K562 (cell line): ENCODE results near the gene RHOC. TPM values are rescaled to one million over a fixed set of nuclear protein-coding genes. Genes with fewer than 3 reads are reported as not detected.

Experiments used
- ARID4B ChIP-seq: sonication (generic); formaldehyde crosslinking; IDR thresholded peaks from 2 replicates; pipeline ENCODE4 v1.8.0; 2022; ENCODE audit warnings: mild to moderate bottlenecking, missing genetic modification reagents
- CBFA2T2 ChIP-seq: fragments of 450-650 bp; conservative IDR thresholded peaks from 2 replicates; pipeline ENCODE4 v1.6.1; 2017; ENCODE audit warnings: mild to moderate bottlenecking
- CEBPG ChIP-seq, 3 experiments: fragments of 200-800 bp in 1 of 3; sonication (Bioruptor generic) in 1 of 3; sonication (generic) in 1 of 3; formaldehyde crosslinking in 1 of 3; IDR thresholded peaks in 2 of 3; conservative IDR thresholded peaks in 1 of 3; 2 replicates each; pipeline versions ENCODE4 v1.6.1 to v1.8.0; 2016 to 2022; ENCODE audit warnings: missing compliant biosample characterization in 2 of 3, missing genetic modification characterization in 2 of 3, mild to moderate bottlenecking in 1 of 3, missing genetic modification reagents in 1 of 3
- CHD1 ChIP-seq: fragments of 200-600 bp; sonication (generic); IDR thresholded peaks from one replicate; pipeline ENCODE4 v1.6.1; 2012; ENCODE audit warnings: mild to moderate bottlenecking, moderate library complexity, low read length, inconsistent platforms
- CREM ChIP-seq: IDR thresholded peaks from 2 replicates; pipeline ENCODE4 v1.6.1; 2014; ENCODE audit warnings: antibody characterized with exemption, low read depth
- GTF2F1 ChIP-seq: IDR thresholded peaks from 2 replicates; pipeline ENCODE4 v1.6.1; 2011; ENCODE audit warnings: low read depth, low read length, improper control_type of control experiment
- HINFP ChIP-seq: fragments of 450-650 bp; conservative IDR thresholded peaks from 2 replicates; pipeline ENCODE4 v1.6.1; 2016; ENCODE audit warnings: missing genetic modification characterization, low read depth, mild to moderate bottlenecking, control low read depth, missing compliant biosample characterization
- IFI16 ChIP-seq: fragments of 250-450 bp; sonication (Bioruptor Pico); IDR thresholded peaks from 2 replicates; pipeline ENCODE4 v2.1.2; 2022; ENCODE audit warnings: mild to moderate bottlenecking, inconsistent platforms
- NR0B1 ChIP-seq: fragments of 450-650 bp; IDR thresholded peaks from one replicate; pipeline ENCODE4 v1.6.1; 2018; ENCODE audit warnings: mild to moderate bottlenecking, moderate library complexity; ENCODE audit not compliant: partially characterized antibody
- SMAD3 ChIP-seq: fragments of 450-650 bp; formaldehyde crosslinking; conservative IDR thresholded peaks from 2 replicates; pipeline ENCODE4 v1.4.0; 2020; ENCODE audit warnings: mild to moderate bottlenecking
- SMC3 ChIP-seq: conservative IDR thresholded peaks from 2 replicates; pipeline ENCODE4 v1.6.1; 2011; ENCODE audit warnings: low read depth, low read length, improper control_type of control experiment; ENCODE audit not compliant: insufficient read depth
- STAT5A ChIP-seq: IDR thresholded peaks from 2 replicates; pipeline ENCODE4 v1.6.1; 2012; ENCODE audit warnings: low read length, inconsistent platforms, borderline replicate concordance
- TAL1 ChIP-seq: fragments of 450-650 bp; IDR thresholded peaks from 2 replicates; pipeline ENCODE4 v1.6.1; 2016; ENCODE audit warnings: mild to moderate bottlenecking
- TBP ChIP-seq: optimal IDR thresholded peaks from 2 replicates; pipeline ENCODE3; 2011; ENCODE audit warnings: low read depth, low read length, improper control_type of control experiment
- TCF3 ChIP-seq: sonication (generic); formaldehyde crosslinking; IDR thresholded peaks from 2 replicates; pipeline ENCODE4 v1.4.0; 2020; ENCODE audit warnings: mild to moderate bottlenecking, missing genetic modification reagents
- TCF7 ChIP-seq: sonication (generic); IDR thresholded peaks from 2 replicates; pipeline ENCODE4 v1.6.1; 2016; ENCODE audit warnings: antibody characterized with exemption, borderline replicate concordance
- TEAD4 ChIP-seq, 2 experiments: sonication (generic) in 1 of 2; formaldehyde crosslinking in 1 of 2; IDR thresholded peaks; 2 replicates each; pipeline versions ENCODE4 v1.6.1 to v1.8.0; 2012 to 2022; ENCODE audit warnings: borderline replicate concordance in 1 of 2, inconsistent platforms in 1 of 2, low read length in 1 of 2, mild to moderate bottlenecking in 1 of 2, missing genetic modification reagents in 1 of 2
- TFAP4 ChIP-seq: sonication (generic); formaldehyde crosslinking; IDR thresholded peaks from 2 replicates; pipeline ENCODE4 v1.8.0; 2022; ENCODE audit warnings: missing genetic modification reagents, mild to moderate bottlenecking, moderate library complexity, borderline replicate concordance
- TRIM24 ChIP-seq, 2 experiments: fragments of 450-650 bp; IDR thresholded peaks; 2 replicates each; pipeline ENCODE4 v1.6.1; 2016
- ZC3H8 ChIP-seq: fragments of 450-650 bp; IDR thresholded peaks from 2 replicates; pipeline ENCODE4 v1.6.1; 2017
- ZNF24 ChIP-seq: fragments of 450-650 bp; IDR thresholded peaks from 2 replicates; pipeline ENCODE4 v1.6.1; 2016
- ZNF785 ChIP-seq: fragments of 250-450 bp; sonication (Bioruptor Pico); IDR thresholded peaks from 2 replicates; pipeline ENCODE4 v1.4.0; 2020; ENCODE audit warnings: mild to moderate bottlenecking
- polyA plus RNA-seq, 8 experiments: library from polyadenylated mRNA; depleted of rRNA in 4 of 8; stranded (reverse) in 5 of 8; unstranded in 3 of 8; fragments of >200 nt; fragmentation: Nextera tagmentation in 2 of 8; fragmentation: Illumina TruSeq in 1 of 8; extraction: Ambion mirVana in 2 of 8; extraction: Trizol in 1 of 8; gene quantifications; 2 replicates each; pipeline versions ENCODE4 v1.2.1 to v1.2.3, GENCODE V29; 2011 to 2014; ENCODE audit warnings: inconsistent platforms in 1 of 8, missing spikeins in 1 of 8
- total RNA-seq, 7 experiments: library from RNA; depleted of rRNA in 6 of 7; stranded (reverse); fragments of >200 nt in 6 of 7; fragmentation: Illumina TruSeq in 2 of 7; extraction: Trizol in 2 of 7; gene quantifications; 2 replicates each; pipeline versions ENCODE4 v1.2.1 to v1.2.3, GENCODE V29; 2011 to 2021; ENCODE audit warnings: low replicate concordance in 1 of 7

RHOC gene
- total and polyA plus RNA-seq, 9 of the 15 experiments (the other 6 are each of a cell fraction or from before 2014, with no cell fraction given): 35.2 to 364 (median 204) TPM

- 0 out of 2 replicates have a peak, but pooled peaks have one; percentile 29 for TF ChIP-seq STAT5A
- TF ChIP-seq TRIM24 (IDR thresholded peaks at IDR 0.05): no peak
- TF ChIP-seq TAL1: peak; percentile 43; the same call in 1 of the 2 replicates
- no peak for TF ChIP-seq NR0B1
- no peak for TF ChIP-seq IFI16 (CRISPR knock-in tag)
- no peak for TF ChIP-seq GTF2F1
- TF ChIP-seq CBFA2T2: peak; percentile 50
- TF ChIP-seq TCF3: peak; percentile 44; the same call in 1 of the 2 replicates
- no peak for TF ChIP-seq TFAP4 (CRISPR knock-in tag)
- TF ChIP-seq CHD1: no peak
- TF ChIP-seq ARID4B (CRISPR knock-in tag): 0 out of 2 replicates have a peak, but pooled peaks have one; percentile 31
- TF ChIP-seq TBP: no peak
- no peak for TF ChIP-seq HINFP (tag)
- no peak; the same call in 1 of the 2 replicates for TF ChIP-seq CEBPG (CRISPR knock-in tag; IDR thresholded peaks at IDR 0.05)
- TF ChIP-seq CEBPG (tag; conservative IDR thresholded peaks at IDR 0.05 in 1 of 2, IDR thresholded peaks at IDR 0.05 in 1 of 2): no peak
- TF ChIP-seq ZC3H8: no peak
- TF ChIP-seq SMAD3: no peak
- no peak for TF ChIP-seq ZNF785 (CRISPR knock-in tag)
- TF ChIP-seq TEAD4 (IDR thresholded peaks at IDR 0.05; ENCODE audit: low read length): peak; percentile 37
- TF ChIP-seq TEAD4 (CRISPR knock-in tag; IDR thresholded peaks at IDR 0.05; ENCODE audit: borderline replicate concordance): no peak
- TF ChIP-seq ZNF24: no peak
- peak; percentile 46; the same call in 1 of the 2 replicates for TF ChIP-seq CREM
- no peak for TF ChIP-seq SMC3
- no peak for TF ChIP-seq TCF7
These were observed 18.1 kb downstream of the RHOC start (continued) for GRCh38 chr1:112688781-112689193.
